IPS-15b (cell line): Measurements from ENCODE around the gene FAM13A.
"Not testable (repeated sequence)": the region's sequence is repeated elsewhere in the genome, so short reads cannot be mapped to it uniquely, and the experiment has no call there.

ENCODE experiments used
- H3K27me3 ChIP-seq: one replicate; pipeline ENCODE4 v1.6.1; 2013; ENCODE audit warnings: low read length; ENCODE audit not compliant: control insufficient read depth, insufficient read depth
- H3K36me3 ChIP-seq: one replicate; pipeline ENCODE4 v1.6.1; 2013; ENCODE audit warnings: low read length; ENCODE audit not compliant: control insufficient read depth, insufficient read depth
- H3K4me1 ChIP-seq: one replicate; pipeline ENCODE4 v1.6.1; 2013; ENCODE audit warnings: mild to moderate bottlenecking, low read length; ENCODE audit not compliant: control insufficient read depth, insufficient read depth
- H3K4me3 ChIP-seq: one replicate; pipeline ENCODE4 v1.5.1; 2013; ENCODE audit warnings: low read depth, low read length
- H3K9ac ChIP-seq: one replicate; pipeline ENCODE4 v1.6.1; 2013; ENCODE audit warnings: low read depth, mild to moderate bottlenecking, low read length
- H3K9me3 ChIP-seq: one replicate; pipeline ENCODE4 v1.6.1; 2013; ENCODE audit warnings: mild to moderate bottlenecking, low read length; ENCODE audit not compliant: control insufficient read depth, insufficient read depth

Gene FAM13A

DNA sequence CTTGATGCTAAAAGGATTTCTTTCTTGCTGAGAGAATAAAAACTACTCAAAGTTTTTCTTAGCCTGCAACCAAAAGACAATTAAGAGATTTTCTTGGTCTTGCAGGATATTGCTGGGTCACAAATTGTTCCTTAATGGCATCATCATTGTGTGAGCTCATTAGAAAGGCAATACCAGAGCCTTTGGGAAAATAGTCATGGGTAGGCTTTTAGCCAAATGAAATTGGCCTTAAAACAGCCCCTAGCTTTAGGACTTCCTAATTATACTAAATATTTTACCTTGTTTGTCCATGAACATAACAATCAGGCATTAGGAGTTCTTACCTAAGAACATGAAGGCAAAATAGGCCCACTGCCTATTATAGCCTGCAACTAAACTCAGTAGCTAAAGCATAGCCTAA is 10.4 kb upstream of the FAM13A start:
- Histone ChIP-seq H3K9me3 (no peaks in the 10 kb centered on the region), H3K4me3 (no peak overlapping the region), H3K36me3 (no peaks in the 10 kb centered on the region), H3K4me1 (no peaks in the 10 kb centered on the region), H3K9ac (no peak overlapping the region), H3K27me3 (no peaks in the 10 kb centered on the region)

DNA sequence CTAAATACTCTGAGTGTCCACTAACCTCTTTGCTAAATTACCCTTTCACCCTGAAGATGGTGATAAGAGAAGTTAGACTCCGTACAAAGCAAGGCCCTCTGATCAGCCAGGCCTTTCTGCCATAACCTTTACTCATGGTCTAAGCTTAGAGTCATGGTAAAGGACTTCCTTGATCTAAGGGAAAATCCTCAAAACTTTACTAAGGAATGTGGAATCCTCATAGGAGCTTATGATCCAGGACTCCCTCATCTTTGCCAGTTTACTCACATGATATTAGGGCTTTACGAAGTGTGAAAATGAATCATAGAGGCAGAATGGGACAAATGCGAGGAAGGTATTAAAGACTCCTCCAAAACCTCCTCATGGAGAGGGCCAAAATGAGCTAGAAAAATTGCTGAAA is 7.9 kb upstream of the FAM13A start:
- Histone ChIP-seq H3K27me3 (no peaks in the 10 kb centered on the region), H3K9me3 (no peaks in the 10 kb centered on the region), H3K4me3 (no peak overlapping the region), H3K4me1 (no peaks in the 10 kb centered on the region), H3K9ac (no peak overlapping the region), H3K36me3 (no peaks in the 10 kb centered on the region)

GRCh38 chr4:89057844-89058243 is 859 bp upstream of the FAM13A start:
- not testable (repeated sequence) for H3K27me3 ChIP-seq, H3K4me3 ChIP-seq, H3K9ac ChIP-seq, H3K9me3 ChIP-seq, H3K36me3 ChIP-seq
- peaks cover 15% of the 10 kb centered on the region for H3K4me1 ChIP-seq

GRCh38 chr4:89056292-89056952 is 563 bp downstream of the FAM13A start:
- Histone ChIP-seq H3K9ac (peak overlapping the region; percentile 48), H3K9me3 (no peaks in the 10 kb centered on the region), H3K27me3 (no peaks in the 10 kb centered on the region), H3K36me3 (no peaks in the 10 kb centered on the region), H3K4me1 (peaks cover 15% of the 10 kb centered on the region), H3K4me3 (peak overlapping the region; percentile 69)

DNA sequence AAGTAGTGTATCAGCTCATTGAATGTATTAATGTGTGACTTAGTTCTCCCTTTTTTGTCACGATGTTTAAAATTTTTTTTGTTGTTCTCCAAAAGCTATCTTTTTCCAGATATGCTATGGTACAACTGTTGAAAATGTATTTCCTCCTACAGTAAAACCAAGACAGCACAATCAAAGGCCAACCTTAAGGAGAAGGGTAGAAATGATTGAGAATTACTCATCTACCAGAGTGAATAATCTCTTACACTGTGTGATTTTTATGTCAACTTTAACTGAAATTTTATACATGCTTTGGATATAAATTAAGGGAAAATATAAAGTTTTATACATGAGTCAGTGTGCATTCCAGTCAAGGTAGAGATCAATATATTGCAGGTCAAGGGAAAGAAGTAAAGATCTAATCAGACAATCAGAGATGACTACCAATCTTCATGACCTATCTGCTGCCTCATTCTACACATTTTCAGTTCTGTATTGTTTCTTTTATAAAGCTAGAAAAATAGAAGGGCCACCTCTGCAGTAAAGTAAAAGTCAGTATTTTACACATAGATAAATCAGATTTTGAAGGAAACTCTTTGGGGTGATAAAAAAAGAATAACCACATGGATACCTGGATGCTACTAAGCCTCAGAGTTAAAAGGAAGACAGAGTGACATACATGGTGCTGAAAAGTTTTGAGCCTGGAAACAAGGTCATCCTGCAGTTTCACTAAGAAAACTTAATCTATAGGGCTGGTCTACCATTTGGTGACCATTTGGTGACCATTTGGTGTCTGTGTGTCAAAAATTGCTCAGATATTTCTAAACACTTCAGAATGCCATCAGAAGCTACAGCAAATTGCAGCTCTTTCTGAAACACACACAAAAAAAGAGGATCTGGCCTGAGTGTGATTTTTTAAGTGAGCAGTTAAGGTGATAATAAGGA is 1.6 kb downstream of the FAM13A start:
- Histone ChIP-seq H3K4me1 (peaks cover 15% of the 10 kb centered on the region), H3K9me3 (no peaks in the 10 kb centered on the region), H3K36me3 (no peaks in the 10 kb centered on the region), H3K27me3 (no peaks in the 10 kb centered on the region), H3K9ac (no peak overlapping the region), H3K4me3 (peak overlapping the region; percentile 69)

- H3K4me1 ChIP-seq: peaks cover 15% of the 10 kb centered on the region
- H3K9ac ChIP-seq: no peak overlapping the region
- no peaks in the 10 kb centered on the region for H3K36me3 ChIP-seq
- no peaks in the 10 kb centered on the region for H3K9me3 ChIP-seq
- H3K4me3 ChIP-seq: peak overlapping the region; percentile 69
- H3K27me3 ChIP-seq: no peaks in the 10 kb centered on the region
Observed at GRCh38 chr4:89054627-89055026, 2.4 kb downstream of the FAM13A start.

GRCh38 chr4:89049853-89050252 is 7.1 kb downstream of the FAM13A start:
- Histone ChIP-seq H3K9ac (no peak overlapping the region), H3K4me1 (peaks cover 13% of the 10 kb centered on the region), H3K9me3 (no peaks in the 10 kb centered on the region), H3K27me3 (no peaks in the 10 kb centered on the region), H3K36me3 (no peaks in the 10 kb centered on the region), H3K4me3 (no peak overlapping the region)

DNA sequence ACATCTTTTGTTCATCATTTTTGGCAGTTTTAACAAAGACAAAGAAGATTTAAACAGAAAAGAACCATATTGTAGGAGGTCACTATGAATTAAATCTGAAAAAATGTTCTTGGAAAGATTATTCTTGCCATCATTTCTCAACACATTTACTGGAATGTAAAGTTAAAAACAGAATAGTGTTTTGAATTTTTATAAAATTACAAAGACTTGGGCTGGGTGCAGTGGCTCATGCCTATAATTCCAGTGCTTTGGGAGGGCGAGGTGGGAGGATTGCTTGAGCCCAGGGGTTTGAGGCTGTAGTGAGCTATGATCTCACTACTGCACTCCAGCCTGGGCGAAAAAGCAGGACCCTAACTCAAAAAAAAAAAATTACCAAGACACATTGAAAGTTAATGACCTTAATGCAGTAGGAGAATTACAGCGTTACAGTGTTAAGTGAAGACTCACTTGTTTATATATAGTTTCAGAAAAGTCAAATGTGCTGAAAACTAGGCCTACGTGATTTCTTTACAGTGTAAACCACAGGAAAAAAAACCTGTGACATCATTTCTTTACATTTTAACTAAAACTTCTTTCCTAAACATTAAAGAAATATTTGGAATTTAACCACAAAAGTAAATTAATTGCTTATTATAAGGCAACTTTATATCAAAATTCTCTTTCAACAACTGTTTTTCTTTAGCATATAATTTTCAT is 7.9 kb downstream of the FAM13A start:
- Histone ChIP-seq H3K27me3 (no peaks in the 10 kb centered on the region), H3K9ac (no peak overlapping the region), H3K4me1 (peaks cover 5% of the 10 kb centered on the region), H3K36me3 (no peaks in the 10 kb centered on the region), H3K9me3 (no peaks in the 10 kb centered on the region), H3K4me3 (no peak overlapping the region)

GRCh38 chr4:89044147-89044900 is 12.7 kb downstream of the FAM13A start:
- Histone ChIP-seq H3K4me3 (no peak overlapping the region), H3K4me1 (no peaks in the 10 kb centered on the region), H3K27me3 (no peaks in the 10 kb centered on the region), H3K9ac (no peak overlapping the region), H3K36me3 (no peaks in the 10 kb centered on the region), H3K9me3 (no peaks in the 10 kb centered on the region)

GRCh38 chr4:89042055-89042454 is 14.9 kb downstream of the FAM13A start:
- no peaks in the 10 kb centered on the region for H3K27me3 ChIP-seq
- no peak overlapping the region for H3K9ac ChIP-seq
- no peak overlapping the region for H3K4me3 ChIP-seq
- H3K36me3 ChIP-seq: no peaks in the 10 kb centered on the region
- no peaks in the 10 kb centered on the region for H3K4me1 ChIP-seq
- peaks cover 1% of the 10 kb centered on the region for H3K9me3 ChIP-seq

DNA sequence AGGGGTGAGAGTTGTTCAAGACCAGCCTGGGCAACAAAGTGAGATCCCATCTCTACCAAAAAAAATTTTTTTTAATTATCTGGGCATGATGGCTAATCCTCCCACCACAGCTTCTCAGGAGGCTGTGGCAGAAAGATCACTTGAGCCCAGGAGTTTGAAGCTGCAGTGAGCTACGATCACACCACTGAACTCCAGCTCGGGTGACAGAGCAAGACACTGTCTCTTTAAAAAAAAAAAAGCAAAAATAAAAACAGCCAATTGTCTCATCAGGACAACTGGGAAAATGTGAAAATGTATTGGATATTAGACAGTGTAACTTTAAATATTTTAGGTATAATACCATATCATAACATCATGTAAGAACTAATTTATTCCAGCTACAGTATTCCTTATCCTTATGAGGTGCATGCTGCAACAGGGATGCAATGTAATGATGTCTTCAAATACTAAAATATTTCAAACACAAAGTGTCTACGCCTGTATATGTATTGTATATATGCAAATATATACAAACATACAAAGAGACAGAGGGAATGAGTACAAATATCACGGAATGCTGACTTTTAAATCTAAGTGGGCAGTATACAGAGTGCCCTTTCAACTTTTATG is 17.2 kb downstream of the FAM13A start:
- no peaks in the 10 kb centered on the region for H3K27me3 ChIP-seq
- peaks cover 8% of the 10 kb centered on the region for H3K9me3 ChIP-seq
- H3K36me3 ChIP-seq: no peaks in the 10 kb centered on the region
- no peaks in the 10 kb centered on the region for H3K4me1 ChIP-seq
- no peak overlapping the region for H3K4me3 ChIP-seq
- no peak overlapping the region for H3K9ac ChIP-seq
